Spinal cord (tissue), 10 donors: ENCODE data around the gene LMO2. TPM values are rescaled to one million over a fixed set of nuclear protein-coding genes. Genes with fewer than 3 reads are reported as not detected.
"Not testable (repeated sequence)": the region's sequence is repeated elsewhere in the genome, so short reads cannot be mapped to it uniquely, and the experiment has no call there.

Source experiments
- DNase-seq, 6 donors: peaks; one replicate each; pipeline versions ENCODE4 v3.0.0 to v3.0.0-alpha.2; 2013 to 2015; ENCODE audit warnings: low spot score in 6 of 6, low read depth in 4 of 6
- H3K27ac ChIP-seq: one replicate; pipeline ENCODE4 v1.5.1; 2013; ENCODE audit warnings: low read depth, low read length, control low read depth
- H3K27me3 ChIP-seq: one replicate; pipeline ENCODE4 v1.6.1; 2013; ENCODE audit warnings: low read length; ENCODE audit not compliant: control insufficient read depth, insufficient read depth
- H3K36me3 ChIP-seq: one replicate; pipeline ENCODE4 v1.6.1; 2013; ENCODE audit warnings: low read length; ENCODE audit not compliant: control insufficient read depth, insufficient read depth
- H3K4me1 ChIP-seq: one replicate; pipeline ENCODE4 v1.6.1; 2013; ENCODE audit warnings: low read length; ENCODE audit not compliant: control insufficient read depth, insufficient read depth
- H3K4me3 ChIP-seq: one replicate; pipeline ENCODE4 v1.5.1; 2013; ENCODE audit warnings: low read depth, low read length, control low read depth
- H3K9me3 ChIP-seq: one replicate; pipeline ENCODE4 v1.6.1; 2013; ENCODE audit warnings: low read length; ENCODE audit not compliant: control insufficient read depth, insufficient read depth
- WGBS: methylation state at CpG from one replicate; pipeline ENCODE4 v1.1.5; 2013; ENCODE audit warnings: missing lambda C conversion rate; ENCODE audit not compliant: insufficient coverage; 5-methylcytosine and 5-hydroxymethylcytosine counted together
- polyA plus RNA-seq, 2 donors: library from polyadenylated mRNA; unstranded; fragments of 120-200 nt; gene quantifications; one replicate each; pipeline ENCODE4 v1.2.1, GENCODE V29; 2013; ENCODE audit not compliant: insufficient read length in 2 of 2
- total RNA-seq, 2 donors: library from RNA; depleted of rRNA in 1 of 2; stranded (reverse); fragments of 120-200 nt in 1 of 2; fragments of >200 nt in 1 of 2; gene quantifications; one replicate each; pipeline versions ENCODE4 v1.2.3 to v1.2.4, GENCODE V29; 2013 to 2014
- donor health status: healthy.

Gene LMO2
- total and polyA plus RNA-seq, 4 donors = 22.3 to 72.7 (median 56.2) TPM

GRCh38 chr11:33931739-33932366 lies 40.0 kb upstream of the LMO2 start:
- not testable (repeated sequence) for H3K9me3 ChIP-seq, H3K36me3 ChIP-seq, H3K4me3 ChIP-seq, DNase-seq, H3K27me3 ChIP-seq
- Histone ChIP-seq H3K4me1 (peaks cover 24% of the 10 kb centered on the region), H3K27ac (peak overlapping the region; percentile 27)
- WGBS = 92% methylated on average over 8 of the region's 12 CpGs

GRCh38 chr11:33931067-33931466 lies 39.2 kb upstream of the LMO2 start:
- peak overlapping the region; percentile 34 for H3K27ac ChIP-seq
- 50% methylated on average over 1 of the region's 1 CpG for WGBS

GRCh38 chr11:33930317-33931021 lies 38.6 kb upstream of the LMO2 start:
- Histone ChIP-seq H3K4me3 (no peak overlapping the region), H3K27me3 (no peaks in the 10 kb centered on the region)

More at GRCh38 chr11:33931067-33931466, 39.2 kb upstream of the LMO2 start:
- Histone ChIP-seq H3K27me3 (no peaks in the 10 kb centered on the region), H3K4me3 (no peak overlapping the region), H3K4me1 (peaks cover 24% of the 10 kb centered on the region), H3K9me3 (no peaks in the 10 kb centered on the region), H3K36me3 (no peaks in the 10 kb centered on the region)
- no peak for DNase-seq

GRCh38 chr11:33928564-33928963 lies 36.7 kb upstream of the LMO2 start:
- WGBS = 96% methylated on average over 4 of the region's 4 CpGs
- H3K27ac ChIP-seq = no peak overlapping the region
- H3K9me3 ChIP-seq = no peaks in the 10 kb centered on the region
- DNase-seq = no peak
- peaks cover 16% of the 10 kb centered on the region for H3K4me1 ChIP-seq
- H3K4me3 ChIP-seq = no peak overlapping the region
- H3K36me3 ChIP-seq = no peaks in the 10 kb centered on the region
- no peaks in the 10 kb centered on the region for H3K27me3 ChIP-seq

More at GRCh38 chr11:33930317-33931021, 38.6 kb upstream of the LMO2 start:
- peak overlapping the region; percentile 34 for H3K27ac ChIP-seq
- peak in 3 of 6 donors; percentile 24 to 90 (median 75) for DNase-seq
- WGBS = 21% methylated on average over 6 of the region's 7 CpGs
- H3K9me3 ChIP-seq = no peaks in the 10 kb centered on the region
- H3K36me3 ChIP-seq = no peaks in the 10 kb centered on the region
- H3K4me1 ChIP-seq = peaks cover 18% of the 10 kb centered on the region

- no peak for DNase-seq
- Histone ChIP-seq H3K27ac (no peak overlapping the region), H3K27me3 (no peaks in the 10 kb centered on the region), H3K36me3 (no peaks in the 10 kb centered on the region), H3K4me3 (no peak overlapping the region), H3K4me1 (peaks cover 16% of the 10 kb centered on the region), H3K9me3 (no peaks in the 10 kb centered on the region)
- 85% methylated on average over 15 of the region's 16 CpGs for WGBS
Observed at GRCh38 chr11:33926671-33927552, 35.0 kb upstream of the LMO2 start.

GRCh38 chr11:33924341-33924740 lies 32.5 kb upstream of the LMO2 start:
- Histone ChIP-seq H3K36me3 (no peaks in the 10 kb centered on the region), H3K27ac (no peak overlapping the region), H3K9me3 (no peaks in the 10 kb centered on the region), H3K4me3 (no peak overlapping the region), H3K4me1 (no peaks in the 10 kb centered on the region), H3K27me3 (no peaks in the 10 kb centered on the region)
- 64% methylated on average over 1 of the region's 5 CpGs for WGBS
- peak in 1 of 6 donors; percentile 71 for DNase-seq

- Histone ChIP-seq H3K27me3 (no peaks in the 10 kb centered on the region), H3K27ac (no peak overlapping the region), H3K36me3 (no peaks in the 10 kb centered on the region), H3K4me1 (no peaks in the 10 kb centered on the region), H3K4me3 (no peak overlapping the region), H3K9me3 (no peaks in the 10 kb centered on the region)
- WGBS = no CpG with 5 or more reads among the region's 2 CpGs
- DNase-seq = no peak
Observed at GRCh38 chr11:33923626-33924025, 31.8 kb upstream of the LMO2 start.

GRCh38 chr11:33920838-33921613 lies 29.1 kb upstream of the LMO2 start:
- DNase-seq = no peak
- Histone ChIP-seq H3K4me3 (no peak overlapping the region), H3K36me3 (no peaks in the 10 kb centered on the region), H3K9me3 (no peaks in the 10 kb centered on the region), H3K27me3 (no peaks in the 10 kb centered on the region), H3K27ac (no peak overlapping the region), H3K4me1 (no peaks in the 10 kb centered on the region)
- WGBS = 82% methylated on average over 6 of the region's 8 CpGs

GRCh38 chr11:33919645-33920044 lies 27.8 kb upstream of the LMO2 start:
- Histone ChIP-seq H3K27me3 (no peaks in the 10 kb centered on the region), H3K27ac (no peak overlapping the region), H3K4me1 (no peaks in the 10 kb centered on the region), H3K9me3 (no peaks in the 10 kb centered on the region), H3K36me3 (no peaks in the 10 kb centered on the region), H3K4me3 (no peak overlapping the region)
- 88% methylated on average over 1 of the region's 1 CpG for WGBS
- no peak for DNase-seq
